AG10803 (cell line): Measurements from ENCODE around the gene ACAD10.

Experiments used
- DNase-seq: peaks from one replicate; pipeline ENCODE4 v3.0.0; 2010; ENCODE audit warnings: low read depth
- H3K4me3 ChIP-seq: 2 replicates; pipeline ENCODE4 v1.5.1; 2011; ENCODE audit warnings: mild to moderate bottlenecking, low read length, control low read depth
- TF ChIP-seq, protein P1 (sequence below): conservative IDR thresholded peaks from 2 replicates; pipeline ENCODE4 v1.5.1; 2011; ENCODE audit warnings: mild to moderate bottlenecking, low read length, control low read depth, inconsistent platforms

Gene ACAD10

DNA sequence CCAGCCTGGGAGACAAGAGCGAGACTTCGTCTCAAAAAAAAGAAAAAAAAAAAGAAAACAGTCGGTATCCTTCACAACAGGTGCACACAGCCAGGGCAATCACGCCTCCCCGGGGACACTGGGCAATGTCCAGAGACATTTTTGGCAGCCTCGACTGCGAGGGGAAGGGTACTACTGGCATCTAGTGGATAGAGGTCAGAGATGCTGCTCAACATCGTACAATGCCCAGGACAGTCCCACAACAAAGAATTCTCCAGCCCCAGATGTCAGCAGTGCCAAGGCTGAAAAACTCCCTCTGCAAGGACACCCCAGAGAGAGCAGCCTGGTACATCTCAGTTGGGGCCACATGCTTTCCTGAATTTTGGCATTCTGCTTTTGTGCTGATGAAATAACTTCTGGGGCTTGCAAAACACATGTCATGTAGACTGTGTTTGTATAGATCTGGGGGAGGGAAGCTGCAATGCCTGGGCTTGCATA is 102.4 kb downstream of the ACAD10 start:
- no peak overlapping the region for H3K4me3 ChIP-seq
- DNase-seq = peak; percentile 84
- TF ChIP-seq, protein P1, sequence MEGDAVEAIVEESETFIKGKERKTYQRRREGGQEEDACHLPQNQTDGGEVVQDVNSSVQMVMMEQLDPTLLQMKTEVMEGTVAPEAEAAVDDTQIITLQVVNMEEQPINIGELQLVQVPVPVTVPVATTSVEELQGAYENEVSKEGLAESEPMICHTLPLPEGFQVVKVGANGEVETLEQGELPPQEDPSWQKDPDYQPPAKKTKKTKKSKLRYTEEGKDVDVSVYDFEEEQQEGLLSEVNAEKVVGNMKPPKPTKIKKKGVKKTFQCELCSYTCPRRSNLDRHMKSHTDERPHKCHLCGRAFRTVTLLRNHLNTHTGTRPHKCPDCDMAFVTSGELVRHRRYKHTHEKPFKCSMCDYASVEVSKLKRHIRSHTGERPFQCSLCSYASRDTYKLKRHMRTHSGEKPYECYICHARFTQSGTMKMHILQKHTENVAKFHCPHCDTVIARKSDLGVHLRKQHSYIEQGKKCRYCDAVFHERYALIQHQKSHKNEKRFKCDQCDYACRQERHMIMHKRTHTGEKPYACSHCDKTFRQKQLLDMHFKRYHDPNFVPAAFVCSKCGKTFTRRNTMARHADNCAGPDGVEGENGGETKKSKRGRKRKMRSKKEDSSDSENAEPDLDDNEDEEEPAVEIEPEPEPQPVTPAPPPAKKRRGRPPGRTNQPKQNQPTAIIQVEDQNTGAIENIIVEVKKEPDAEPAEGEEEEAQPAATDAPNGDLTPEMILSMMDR = peak; percentile 43

DNA sequence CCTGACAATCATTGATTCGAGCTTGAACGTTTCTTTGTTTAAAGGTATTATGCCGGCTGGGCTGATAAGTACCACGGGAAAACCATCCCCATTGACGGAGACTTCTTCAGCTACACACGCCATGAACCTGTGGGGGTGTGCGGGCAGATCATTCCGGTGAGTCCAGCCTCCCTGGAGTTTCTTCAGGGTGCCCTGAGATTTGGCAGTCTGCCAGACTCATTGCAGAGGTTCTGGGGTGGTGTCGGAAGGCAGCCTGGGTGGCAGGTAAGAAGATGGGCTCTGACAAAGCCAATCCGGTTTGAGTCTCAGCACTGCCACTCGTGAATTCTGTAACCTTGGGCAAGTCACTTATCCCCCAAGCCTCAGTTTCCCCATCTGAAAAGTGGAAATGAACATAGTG is 103.9 kb downstream of the ACAD10 start:
- DNase-seq = no peak
- H3K4me3 ChIP-seq = no peak overlapping the region
- TF ChIP-seq, protein P1 = no peak

DNA sequence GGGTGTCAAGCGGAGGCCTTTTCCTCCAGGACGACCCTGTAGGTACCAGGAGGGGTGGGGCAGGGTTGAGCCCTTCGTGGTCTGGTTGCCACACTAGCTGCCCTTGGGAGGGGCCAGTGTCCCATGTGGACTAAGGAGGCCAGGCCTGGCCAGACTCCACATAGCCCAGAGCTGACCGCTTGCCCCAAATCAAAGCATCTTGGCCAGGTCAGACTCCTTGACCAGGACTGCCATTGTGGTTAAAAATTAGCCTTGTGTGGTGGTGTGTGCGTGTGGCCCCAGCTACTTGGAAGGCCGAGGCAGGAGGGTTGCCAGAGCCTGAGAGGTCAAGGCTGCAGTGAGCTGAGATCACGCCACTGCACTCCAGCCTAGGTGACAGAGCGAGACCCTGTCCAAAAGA is 105.7 kb downstream of the ACAD10 start:
- no peak overlapping the region for H3K4me3 ChIP-seq
- no peak for DNase-seq
- TF ChIP-seq, protein P1 = no peak

DNA sequence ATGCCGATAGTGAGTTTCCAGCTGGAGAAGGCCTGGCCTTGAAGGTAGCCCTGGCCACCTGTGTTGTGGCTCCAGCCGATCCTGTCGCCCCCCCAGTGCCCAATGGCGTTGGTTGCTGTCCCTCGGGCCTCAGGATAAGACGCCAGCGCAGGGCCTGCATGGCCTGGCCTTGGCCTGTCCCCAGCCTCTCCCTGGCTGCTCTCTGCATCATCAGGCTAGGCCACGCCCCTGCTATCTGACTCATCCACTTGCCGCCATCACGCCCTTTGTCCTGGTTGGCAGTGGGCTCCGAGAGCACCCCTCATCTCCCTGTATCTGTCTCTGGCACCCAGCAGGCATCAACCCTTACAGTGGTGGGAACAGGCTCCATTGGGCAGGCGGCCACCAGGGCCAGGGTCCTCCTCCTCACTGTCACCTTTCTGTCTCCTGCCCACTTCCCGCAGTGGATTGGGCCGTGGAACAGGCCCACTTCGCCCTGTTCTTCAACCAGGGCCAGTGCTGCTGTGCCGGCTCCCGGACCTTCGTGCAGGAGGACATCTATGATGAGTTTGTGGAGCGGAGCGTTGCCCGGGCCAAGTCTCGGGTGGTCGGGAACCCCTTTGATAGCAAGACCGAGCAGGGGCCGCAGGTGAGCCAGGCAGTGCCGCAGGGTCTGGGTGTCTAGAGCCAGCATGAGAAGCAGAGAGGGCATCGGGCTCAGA is 106.5 kb downstream of the ACAD10 start:
- no peak for DNase-seq
- no peak overlapping the region for H3K4me3 ChIP-seq
- TF ChIP-seq, protein P1 = no peak

DNA sequence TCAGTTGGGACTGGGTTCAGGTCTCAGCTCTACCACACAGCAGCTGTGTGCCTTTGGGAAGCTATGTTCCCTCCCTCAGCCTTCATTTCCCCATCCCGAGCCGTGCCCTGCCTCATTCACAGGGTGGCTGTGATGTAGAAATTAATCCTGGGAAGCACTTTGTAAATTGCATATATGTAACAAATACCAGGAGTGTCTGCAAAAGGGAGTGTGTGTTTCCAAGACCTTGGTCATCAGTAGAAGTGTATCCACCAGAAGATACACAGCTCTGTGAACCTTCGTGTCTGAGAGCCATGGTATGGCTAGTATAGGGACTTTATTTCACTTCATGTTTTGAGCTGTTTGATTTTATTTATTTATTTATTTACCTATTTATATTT is 107.0 kb downstream of the ACAD10 start:
- no peak overlapping the region for H3K4me3 ChIP-seq
- DNase-seq = no peak
- TF ChIP-seq, protein P1 = no peak

DNA sequence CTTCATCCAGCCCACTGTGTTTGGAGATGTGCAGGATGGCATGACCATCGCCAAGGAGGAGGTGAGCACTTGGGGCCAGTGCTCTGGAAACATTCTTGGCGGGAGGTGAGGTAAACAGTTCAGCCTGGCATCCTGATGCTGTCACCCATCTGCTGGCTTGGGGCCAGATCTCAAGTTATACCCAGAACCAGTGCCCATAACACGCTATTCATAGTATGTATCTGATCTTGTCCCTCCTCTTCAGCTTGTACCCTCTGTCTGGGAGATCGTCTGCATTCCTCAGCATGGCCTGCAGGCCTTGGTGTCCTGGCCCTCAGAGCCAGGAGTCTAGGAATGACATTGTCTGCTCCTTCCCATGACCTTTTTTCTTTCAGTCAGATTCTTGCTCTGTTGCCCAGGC is 112.3 kb downstream of the ACAD10 start:
- TF ChIP-seq, protein P1 = no peak
- DNase-seq = no peak
- no peak overlapping the region for H3K4me3 ChIP-seq

DNA sequence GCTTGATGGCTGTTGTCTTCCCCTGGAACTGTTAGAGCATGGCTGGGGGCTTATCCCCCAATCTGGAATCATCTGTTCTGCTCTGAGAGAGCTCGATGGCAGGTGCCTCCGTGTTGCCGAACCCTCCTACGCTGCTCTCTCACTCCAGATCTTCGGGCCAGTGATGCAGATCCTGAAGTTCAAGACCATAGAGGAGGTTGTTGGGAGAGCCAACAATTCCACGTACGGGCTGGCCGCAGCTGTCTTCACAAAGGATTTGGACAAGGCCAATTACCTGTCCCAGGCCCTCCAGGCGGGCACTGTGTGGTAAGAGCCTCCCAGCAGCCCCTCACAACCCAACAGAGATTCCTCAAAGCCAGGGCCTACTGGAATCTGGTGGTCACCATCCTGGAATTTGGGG is 113.9 kb downstream of the ACAD10 start:
- TF ChIP-seq, protein P1 = no peak

More for the DNA sequence above, 113.9 kb downstream of the ACAD10 start:
- no peak for DNase-seq
- H3K4me3 ChIP-seq = no peak overlapping the region
